SK-MEL-5 (cell line): Measurements from ENCODE around the gene MAGEA8. TPM values are rescaled to one million over a fixed set of nuclear protein-coding genes. Genes with fewer than 3 reads are reported as not detected.
"Not testable (repeated sequence)": the region's sequence is repeated elsewhere in the genome, so short reads cannot be mapped to it uniquely, and the experiment has no call there.

Experiments used
- DNase-seq: peaks from one replicate; pipeline ENCODE4 v3.0.0-alpha.2; 2016; ENCODE audit warnings: low read depth, low spot score
- in situ Hi-C: cut with HindIII; loops from 2 replicates; pipeline ENCODE4 v1.10.0; 2016; ENCODE audit warnings: low sequenced_read_pairs, high pct_unique_total_duplicates, low pct_unique_long_range_greater_than_20kb
- total RNA-seq: library from RNA; depleted of rRNA; stranded (reverse); fragments of >200 nt; shearing (Covaris generic); gene quantifications from 2 replicates; pipeline ENCODE4 v1.2.3, GENCODE V29; 2014; rRNA removed

The MAGEA8 gene
- total RNA-seq, 1 experiment from 2014 or later, result not detected

DNA sequence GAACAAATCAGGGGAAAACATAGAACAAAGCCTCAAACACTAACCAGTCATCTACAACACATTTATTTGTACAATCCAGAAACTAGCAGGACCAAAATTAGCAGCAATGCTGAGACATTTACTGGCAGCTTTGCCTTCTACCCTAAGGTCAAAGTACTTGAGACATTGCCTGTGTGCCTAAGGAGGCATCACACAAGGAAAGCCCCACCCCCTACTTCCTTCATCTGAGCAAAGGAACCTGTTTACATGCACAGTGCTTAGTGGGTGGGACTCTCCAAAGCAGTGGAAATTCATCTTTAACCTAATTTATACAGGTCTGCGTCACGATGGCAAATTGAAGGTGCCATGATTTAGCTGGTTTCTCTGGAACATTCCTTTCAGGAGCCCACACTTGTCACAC is 51.2 kb downstream of the MAGEA8 start:
- in situ Hi-C loops, DNase-seq: not testable (repeated sequence)

DNA sequence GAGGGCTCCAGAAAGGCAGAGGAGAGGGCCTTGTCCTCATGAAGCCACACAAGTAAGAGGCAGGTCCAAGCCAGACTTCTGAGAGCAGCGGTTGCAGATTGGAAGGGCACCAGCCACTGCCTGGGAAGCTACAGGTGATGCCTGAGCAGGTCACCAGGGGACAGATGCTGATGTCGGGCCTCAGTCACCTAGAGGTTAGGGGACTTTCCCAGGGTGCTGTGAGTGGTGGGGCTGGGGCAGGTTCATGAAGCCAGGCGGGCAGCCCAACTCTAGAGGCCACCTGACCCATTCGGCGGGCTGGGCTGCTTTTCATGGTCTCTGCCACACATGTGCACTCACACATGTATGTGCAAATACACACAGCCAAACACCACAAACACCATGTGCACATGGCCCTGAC is 52.0 kb downstream of the MAGEA8 start:
- in situ Hi-C loops, DNase-seq: not testable (repeated sequence)

- DNase-seq, in situ Hi-C loops: not testable (repeated sequence)
These were observed 52.6 kb downstream of the MAGEA8 start for GRCh38 chrX:149933547-149933946.

Other genes starting within 250 kb of the MAGEA8 start
- 16.9 and 18.0 TPM in 2 replicates for gene TMEM185A, start 249.4 kb upstream of the MAGEA8 start, total RNA-seq
- gene MAGEA11, start 169.1 kb upstream of the MAGEA8 start, total RNA-seq, result 0.24 and 0.43 TPM in 2 replicates
- gene HSFX1, start 107.1 kb upstream of the MAGEA8 start, total RNA-seq, result 0.74 and 0.85 TPM in 2 replicates
- not detected in 2 replicates for gene MAGEA9, start 99.3 kb upstream of the MAGEA8 start, total RNA-seq
- gene HSFX4, start 48.4 kb downstream of the MAGEA8 start, total RNA-seq, result not detected in 2 replicates
- 19.2 and 23.5 TPM in 2 replicates for gene EOLA2, start 57.3 kb downstream of the MAGEA8 start, total RNA-seq